Uterus (tissue), 4 donors: Measurements from ENCODE around the gene AGXT. TPM values are rescaled to one million over a fixed set of nuclear protein-coding genes. Genes with fewer than 3 reads are reported as not detected.
A peak's percentile ranks its signal among the peaks of the same experiment; 100 is the strongest.

Experiments used
- DNase-seq, 2 donors: peaks; one replicate each; pipeline ENCODE4 v3.0.0-alpha.2; 2019 to 2020
- H3K27ac ChIP-seq, 2 donors: fragments of 200-600 bp; sonication (generic); 1 replicate in 1 of 2; 2 replicates in 1 of 2; pipeline ENCODE4 v1.5.1; 2016 to 2018
- H3K27me3 ChIP-seq, 2 donors: fragments of 200-600 bp; sonication (generic); one replicate each; pipeline ENCODE4 v1.5.1; 2018 to 2019; ENCODE audit warnings: control low read depth in 1 of 2
- H3K36me3 ChIP-seq, 2 donors: fragments of 200-600 bp; sonication (generic); one replicate each; pipeline ENCODE4 v1.5.1; 2019; ENCODE audit warnings: control low read depth in 1 of 2
- H3K4me1 ChIP-seq, 2 donors: fragments of 200-600 bp; sonication (generic); one replicate each; pipeline ENCODE4 v1.5.1; 2018 to 2019; ENCODE audit warnings: control low read depth in 1 of 2
- H3K4me3 ChIP-seq, 2 donors: fragments of 200-600 bp; sonication (generic); 1 replicate in 1 of 2; 2 replicates in 1 of 2; pipeline ENCODE4 v1.5.1; 2018 to 2019; ENCODE audit warnings: mild to moderate bottlenecking in 1 of 2
- H3K9me3 ChIP-seq, 2 donors: fragments of 200-600 bp; sonication (generic); one replicate each; pipeline ENCODE4 v1.5.1; 2019; ENCODE audit warnings: control low read depth in 1 of 2
- POLR2A ChIP-seq, 2 donors: fragments of 450-650 bp; IDR thresholded peaks; one replicate each; pipeline ENCODE4 v1.6.1; 2016; ENCODE audit warnings: antibody characterized with exemption in 2 of 2, mild to moderate bottlenecking in 1 of 2, moderate library complexity in 1 of 2
- intact Hi-C: fragments of 100-400 bp; cut with DNase I; formaldehyde crosslinking; loops from one replicate; pipeline ENCODE4 v1.15.1; 2023; ENCODE audit warnings: low total_unique reads
- total RNA-seq, 4 donors: library from RNA; depleted of rRNA in 3 of 4; stranded (reverse); fragments of >200 nt in 3 of 4; gene quantifications; one replicate each; pipeline versions ENCODE4 v1.1.0 to v1.2.4, GENCODE V29; 2014 to 2023
- TF ChIP-seq, protein P1 (sequence below), 4 experiments: fragments of 200-600 bp in 2 of 4; fragments of 450-650 bp in 2 of 4; sonication (generic) in 2 of 4; IDR thresholded peaks; one replicate each; pipeline ENCODE4 v1.5.1; 2016 to 2019; ENCODE audit warnings: antibody characterized with exemption in 4 of 4, mild to moderate bottlenecking in 2 of 4, moderate library complexity in 1 of 4
- donor health status: DM: yes; HTN: yes; CAD: no.

Gene AGXT
- total RNA-seq, 4 donors from 2014 or later: not detected

DNA sequence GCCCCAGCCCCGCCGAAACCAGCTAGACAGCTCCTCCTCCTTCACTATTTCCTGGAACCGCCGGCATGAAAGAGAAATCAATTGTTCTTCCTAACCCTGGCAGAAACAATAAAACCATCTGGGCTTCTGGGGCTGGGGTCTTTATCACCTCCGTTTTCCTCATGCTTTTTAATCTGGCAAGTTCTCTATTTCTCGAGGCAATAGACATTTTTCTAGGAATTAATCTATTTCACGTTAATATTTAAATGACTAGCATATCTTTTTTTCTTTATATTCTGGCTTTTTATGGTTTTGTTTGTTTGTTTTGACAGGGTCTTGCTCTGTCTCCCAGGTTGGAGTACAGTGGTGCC is 47.2 kb upstream of the AGXT start:
- TF ChIP-seq, protein P1, sequence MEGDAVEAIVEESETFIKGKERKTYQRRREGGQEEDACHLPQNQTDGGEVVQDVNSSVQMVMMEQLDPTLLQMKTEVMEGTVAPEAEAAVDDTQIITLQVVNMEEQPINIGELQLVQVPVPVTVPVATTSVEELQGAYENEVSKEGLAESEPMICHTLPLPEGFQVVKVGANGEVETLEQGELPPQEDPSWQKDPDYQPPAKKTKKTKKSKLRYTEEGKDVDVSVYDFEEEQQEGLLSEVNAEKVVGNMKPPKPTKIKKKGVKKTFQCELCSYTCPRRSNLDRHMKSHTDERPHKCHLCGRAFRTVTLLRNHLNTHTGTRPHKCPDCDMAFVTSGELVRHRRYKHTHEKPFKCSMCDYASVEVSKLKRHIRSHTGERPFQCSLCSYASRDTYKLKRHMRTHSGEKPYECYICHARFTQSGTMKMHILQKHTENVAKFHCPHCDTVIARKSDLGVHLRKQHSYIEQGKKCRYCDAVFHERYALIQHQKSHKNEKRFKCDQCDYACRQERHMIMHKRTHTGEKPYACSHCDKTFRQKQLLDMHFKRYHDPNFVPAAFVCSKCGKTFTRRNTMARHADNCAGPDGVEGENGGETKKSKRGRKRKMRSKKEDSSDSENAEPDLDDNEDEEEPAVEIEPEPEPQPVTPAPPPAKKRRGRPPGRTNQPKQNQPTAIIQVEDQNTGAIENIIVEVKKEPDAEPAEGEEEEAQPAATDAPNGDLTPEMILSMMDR (IDR thresholded peaks at IDR 0.05): no peak
- TF ChIP-seq POLR2A (IDR thresholded peaks at IDR 0.05): no peak
- no peaks in the 10 kb centered on the region for H3K9me3 ChIP-seq
- H3K27ac ChIP-seq: no peak overlapping the region
- intact Hi-C loops: no loop called here
- DNase-seq: no peak
- H3K36me3 ChIP-seq: no peaks in the 10 kb centered on the region
- no peak overlapping the region for H3K4me3 ChIP-seq
- peaks cover 11 to 26% of the 10 kb centered on the region in 2 donors for H3K27me3 ChIP-seq
- H3K4me1 ChIP-seq: peaks cover 0 to 19% of the 10 kb centered on the region in 2 donors

DNA sequence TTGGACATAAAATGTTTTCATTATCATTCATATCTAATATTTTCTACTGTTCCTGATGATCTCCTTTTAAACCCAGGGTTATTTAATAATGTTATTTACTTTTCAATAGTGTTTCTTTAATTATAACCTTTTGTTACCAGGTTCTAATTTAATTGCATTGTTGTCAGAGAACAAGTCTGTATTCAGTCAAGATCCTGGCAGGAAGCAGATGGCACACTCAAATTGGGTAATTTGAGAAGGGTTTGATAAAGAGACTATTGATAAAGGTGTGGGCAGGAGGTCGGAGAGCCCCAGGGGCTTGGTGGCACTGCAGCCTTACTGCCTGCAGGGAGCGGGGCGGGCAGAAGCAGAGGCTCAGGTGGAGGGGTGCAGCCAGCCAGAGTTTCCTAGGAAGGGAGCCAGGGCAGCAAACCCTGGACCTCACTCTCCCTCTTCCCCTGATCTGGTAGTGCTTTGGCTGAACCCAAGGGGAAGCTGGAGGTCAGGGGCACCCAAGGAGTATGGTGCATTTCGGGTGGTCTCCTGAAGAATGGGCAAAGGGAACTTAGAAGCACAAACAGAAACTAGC is 46.3 kb upstream of the AGXT start:
- no peaks in the 10 kb centered on the region for H3K36me3 ChIP-seq
- intact Hi-C loops: no loop called here
- no peak overlapping the region for H3K27ac ChIP-seq
- DNase-seq: no peak
- H3K9me3 ChIP-seq: no peaks in the 10 kb centered on the region
- no peak for TF ChIP-seq POLR2A (IDR thresholded peaks at IDR 0.05)
- TF ChIP-seq, protein P1 (IDR thresholded peaks at IDR 0.05): no peak
- H3K27me3 ChIP-seq: peaks cover 11 to 26% of the 10 kb centered on the region in 2 donors
- no peak overlapping the region for H3K4me3 ChIP-seq
- peaks cover 0 to 19% of the 10 kb centered on the region in 2 donors for H3K4me1 ChIP-seq

DNA sequence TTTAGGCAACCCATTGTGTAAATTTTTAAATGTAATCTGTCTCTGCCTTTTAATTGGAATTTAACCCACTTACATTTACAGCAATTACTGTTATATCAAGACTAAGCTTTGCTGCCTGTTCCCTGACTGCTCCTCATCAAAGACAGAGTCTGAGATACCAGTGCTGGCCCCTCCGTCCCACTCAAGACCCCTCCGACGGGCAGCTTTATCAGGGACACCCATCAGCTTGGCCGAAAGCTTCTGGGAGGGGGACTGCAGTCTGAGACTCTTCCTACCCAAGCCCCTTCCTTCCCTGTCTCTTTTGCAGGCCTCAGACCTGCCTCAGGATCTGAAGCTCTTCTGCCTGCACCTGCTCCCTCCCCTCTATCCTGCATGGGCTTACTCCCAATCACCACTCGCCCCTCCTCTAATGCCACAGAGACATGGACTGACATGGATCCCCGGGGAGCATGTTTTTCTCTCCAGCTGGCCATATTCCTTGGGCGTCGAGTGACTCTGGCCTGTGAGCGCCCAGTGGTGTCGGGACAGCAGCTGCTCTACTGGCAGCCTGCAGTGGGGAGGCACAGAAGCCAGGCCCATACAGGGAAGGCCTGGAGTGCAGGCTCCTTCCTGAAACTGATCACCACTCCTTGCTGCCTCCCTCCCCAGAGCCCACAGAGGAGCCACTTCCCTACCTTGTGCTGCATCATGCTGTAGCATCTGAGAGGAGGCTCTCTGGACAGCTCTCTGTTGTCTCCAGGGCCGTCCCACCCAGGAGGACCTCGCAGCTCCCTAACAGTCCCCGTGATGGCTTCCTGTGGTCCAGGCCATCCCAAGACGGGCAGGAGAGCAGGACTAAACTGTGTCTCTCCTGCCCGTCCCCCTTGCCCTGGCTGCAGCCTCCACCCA is 44.9 kb upstream of the AGXT start:
- TF ChIP-seq, protein P1 (IDR thresholded peaks at IDR 0.05): no peak
- TF ChIP-seq POLR2A (IDR thresholded peaks at IDR 0.05): no peak
- DNase-seq: no peak
- no peak overlapping the region for H3K27ac ChIP-seq
- no peaks in the 10 kb centered on the region for H3K9me3 ChIP-seq
- peaks cover 0 to 19% of the 10 kb centered on the region in 2 donors for H3K4me1 ChIP-seq
- H3K36me3 ChIP-seq: no peaks in the 10 kb centered on the region
- intact Hi-C loops: no loop called here
- peaks cover 11 to 26% of the 10 kb centered on the region in 2 donors for H3K27me3 ChIP-seq
- no peak overlapping the region for H3K4me3 ChIP-seq

DNA sequence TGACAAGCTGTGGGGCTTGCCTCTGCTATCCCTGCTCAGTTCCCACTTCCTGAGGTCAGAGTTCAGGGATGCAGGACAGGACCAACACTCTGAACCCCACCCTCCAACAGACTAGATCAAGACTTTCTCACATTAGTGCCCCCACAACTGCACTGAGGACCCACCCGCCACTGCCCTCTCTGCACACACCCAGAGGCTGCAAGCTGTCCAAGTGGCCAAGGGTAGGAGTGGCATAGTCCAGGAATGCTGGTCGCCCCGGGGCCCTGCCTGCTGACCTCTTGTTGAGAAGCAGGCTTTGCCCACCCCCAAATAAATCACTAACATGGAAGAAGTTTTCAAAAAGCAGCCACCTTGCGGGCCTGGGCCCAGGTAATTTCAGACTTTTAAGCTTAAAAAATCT is 43.1 kb upstream of the AGXT start:
- intact Hi-C loops: no loop called here
- H3K36me3 ChIP-seq: no peaks in the 10 kb centered on the region
- no peaks in the 10 kb centered on the region for H3K9me3 ChIP-seq
- H3K27me3 ChIP-seq: peaks cover 0 to 26% of the 10 kb centered on the region in 2 donors
- H3K27ac ChIP-seq: no peak overlapping the region
- peaks cover 0 to 3% of the 10 kb centered on the region in 2 donors for H3K4me1 ChIP-seq
- TF ChIP-seq POLR2A (IDR thresholded peaks at IDR 0.05): no peak
- TF ChIP-seq, protein P1 (IDR thresholded peaks at IDR 0.05): no peak
- no peak for DNase-seq
- no peak overlapping the region for H3K4me3 ChIP-seq

DNA sequence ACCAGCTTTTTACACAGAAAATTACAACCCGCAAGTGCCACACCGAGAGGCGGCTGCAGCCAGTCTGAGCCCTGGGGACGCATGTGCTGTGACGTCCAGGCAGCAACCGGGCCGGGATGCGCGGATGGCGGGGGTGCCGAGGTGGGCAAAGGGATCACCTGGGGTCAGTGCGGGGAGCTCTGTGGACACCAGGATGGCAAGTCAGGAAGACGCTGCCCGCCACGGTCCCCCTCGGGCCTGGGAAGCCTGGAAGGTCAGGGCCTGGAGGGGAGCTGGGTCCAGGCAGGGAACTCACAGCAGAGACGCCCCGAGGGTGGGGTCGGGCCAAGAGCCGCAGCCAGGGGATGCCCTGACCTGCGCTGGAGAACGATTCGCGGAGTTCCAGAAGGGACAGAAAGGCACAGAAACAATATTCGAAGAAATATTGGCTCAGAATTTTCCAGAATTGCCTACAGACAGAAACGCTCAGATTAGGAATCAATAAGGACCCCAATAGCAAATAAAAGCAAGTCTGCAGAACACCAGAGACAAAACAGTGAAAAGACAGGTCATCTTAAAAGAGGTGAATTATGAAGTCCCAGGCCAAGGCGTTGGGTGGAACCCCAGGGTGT is 36.9 kb upstream of the AGXT start:
- TF ChIP-seq POLR2A (IDR thresholded peaks at IDR 0.05): no peak
- TF ChIP-seq, protein P1 (IDR thresholded peaks at IDR 0.05): no peak
- Histone ChIP-seq H3K27ac (peak overlapping the region in 1 of 2 donors; percentile 14), H3K27me3 (no peaks in the 10 kb centered on the region), H3K36me3 (no peaks in the 10 kb centered on the region), H3K4me3 (peak overlapping the region in 1 of 2 donors; percentile 28), H3K9me3 (no peaks in the 10 kb centered on the region), H3K4me1 (no peaks in the 10 kb centered on the region)
- intact Hi-C loops: no loop called here
- no peak for DNase-seq
